HL-60 (cell line): Measurements from ENCODE around the gene MYLK3.

Experiments used
- GABPA ChIP-seq: IDR thresholded peaks from 2 replicates; pipeline ENCODE4 v1.6.1; 2012; ENCODE audit warnings: low read depth
- POLR2AphosphoS5 ChIP-seq: IDR thresholded peaks from 2 replicates; pipeline ENCODE4 v1.6.1; 2012; ENCODE audit warnings: low read depth
- TF ChIP-seq, protein P1 (sequence below): IDR thresholded peaks from 2 replicates; pipeline ENCODE4 v1.6.1; 2012; ENCODE audit warnings: low read depth; ENCODE audit not compliant: insufficient replicate concordance
- TF ChIP-seq, protein P2 (sequence below): IDR thresholded peaks from one replicate; pipeline ENCODE4 v1.5.1; 2011; ENCODE audit warnings: low read length, control low read depth, inconsistent platforms; ENCODE audit not compliant: insufficient read depth

DNA sequence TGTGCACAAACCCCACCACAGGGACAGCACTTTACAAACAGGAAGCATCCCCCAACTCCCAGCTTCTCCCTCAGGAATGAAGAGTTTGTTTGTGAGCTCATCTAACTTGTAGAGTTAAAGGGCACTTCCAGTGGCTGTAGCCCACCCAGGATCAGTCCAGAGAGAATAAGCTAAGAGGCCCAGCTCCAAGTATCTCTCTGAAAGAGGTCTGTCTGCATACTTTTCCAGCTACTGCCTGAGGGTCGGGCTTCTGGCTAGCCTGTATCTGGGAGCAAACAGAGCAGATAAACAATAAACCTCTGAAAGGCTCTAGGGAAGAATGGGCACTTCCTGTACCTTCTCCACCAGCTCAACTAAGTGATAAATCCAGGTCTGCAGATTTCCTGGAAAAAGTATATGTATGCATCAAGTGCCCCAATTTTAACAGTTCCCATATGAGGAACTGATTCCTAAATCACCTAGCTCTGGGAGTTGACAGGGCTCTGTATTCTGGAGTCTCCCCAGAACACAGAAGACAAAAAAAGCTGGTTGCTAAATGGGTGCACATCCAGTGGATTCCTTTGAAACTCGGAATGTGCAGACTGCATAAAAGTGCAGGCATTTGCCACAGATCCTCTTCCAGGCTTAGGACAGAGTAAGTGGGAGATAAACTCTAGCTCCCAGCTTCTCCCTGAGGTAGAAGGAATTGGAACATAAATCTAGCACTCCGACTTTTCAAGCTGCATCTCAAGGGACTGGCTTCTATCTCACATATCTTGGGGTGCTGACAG, 37.1 kb upstream of the MYLK3 start:
- TF ChIP-seq, protein P1, sequence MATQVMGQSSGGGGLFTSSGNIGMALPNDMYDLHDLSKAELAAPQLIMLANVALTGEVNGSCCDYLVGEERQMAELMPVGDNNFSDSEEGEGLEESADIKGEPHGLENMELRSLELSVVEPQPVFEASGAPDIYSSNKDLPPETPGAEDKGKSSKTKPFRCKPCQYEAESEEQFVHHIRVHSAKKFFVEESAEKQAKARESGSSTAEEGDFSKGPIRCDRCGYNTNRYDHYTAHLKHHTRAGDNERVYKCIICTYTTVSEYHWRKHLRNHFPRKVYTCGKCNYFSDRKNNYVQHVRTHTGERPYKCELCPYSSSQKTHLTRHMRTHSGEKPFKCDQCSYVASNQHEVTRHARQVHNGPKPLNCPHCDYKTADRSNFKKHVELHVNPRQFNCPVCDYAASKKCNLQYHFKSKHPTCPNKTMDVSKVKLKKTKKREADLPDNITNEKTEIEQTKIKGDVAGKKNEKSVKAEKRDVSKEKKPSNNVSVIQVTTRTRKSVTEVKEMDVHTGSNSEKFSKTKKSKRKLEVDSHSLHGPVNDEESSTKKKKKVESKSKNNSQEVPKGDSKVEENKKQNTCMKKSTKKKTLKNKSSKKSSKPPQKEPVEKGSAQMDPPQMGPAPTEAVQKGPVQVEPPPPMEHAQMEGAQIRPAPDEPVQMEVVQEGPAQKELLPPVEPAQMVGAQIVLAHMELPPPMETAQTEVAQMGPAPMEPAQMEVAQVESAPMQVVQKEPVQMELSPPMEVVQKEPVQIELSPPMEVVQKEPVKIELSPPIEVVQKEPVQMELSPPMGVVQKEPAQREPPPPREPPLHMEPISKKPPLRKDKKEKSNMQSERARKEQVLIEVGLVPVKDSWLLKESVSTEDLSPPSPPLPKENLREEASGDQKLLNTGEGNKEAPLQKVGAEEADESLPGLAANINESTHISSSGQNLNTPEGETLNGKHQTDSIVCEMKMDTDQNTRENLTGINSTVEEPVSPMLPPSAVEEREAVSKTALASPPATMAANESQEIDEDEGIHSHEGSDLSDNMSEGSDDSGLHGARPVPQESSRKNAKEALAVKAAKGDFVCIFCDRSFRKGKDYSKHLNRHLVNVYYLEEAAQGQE, result no peak
- TF ChIP-seq, protein P2, sequence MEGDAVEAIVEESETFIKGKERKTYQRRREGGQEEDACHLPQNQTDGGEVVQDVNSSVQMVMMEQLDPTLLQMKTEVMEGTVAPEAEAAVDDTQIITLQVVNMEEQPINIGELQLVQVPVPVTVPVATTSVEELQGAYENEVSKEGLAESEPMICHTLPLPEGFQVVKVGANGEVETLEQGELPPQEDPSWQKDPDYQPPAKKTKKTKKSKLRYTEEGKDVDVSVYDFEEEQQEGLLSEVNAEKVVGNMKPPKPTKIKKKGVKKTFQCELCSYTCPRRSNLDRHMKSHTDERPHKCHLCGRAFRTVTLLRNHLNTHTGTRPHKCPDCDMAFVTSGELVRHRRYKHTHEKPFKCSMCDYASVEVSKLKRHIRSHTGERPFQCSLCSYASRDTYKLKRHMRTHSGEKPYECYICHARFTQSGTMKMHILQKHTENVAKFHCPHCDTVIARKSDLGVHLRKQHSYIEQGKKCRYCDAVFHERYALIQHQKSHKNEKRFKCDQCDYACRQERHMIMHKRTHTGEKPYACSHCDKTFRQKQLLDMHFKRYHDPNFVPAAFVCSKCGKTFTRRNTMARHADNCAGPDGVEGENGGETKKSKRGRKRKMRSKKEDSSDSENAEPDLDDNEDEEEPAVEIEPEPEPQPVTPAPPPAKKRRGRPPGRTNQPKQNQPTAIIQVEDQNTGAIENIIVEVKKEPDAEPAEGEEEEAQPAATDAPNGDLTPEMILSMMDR, result no peak
- TF ChIP-seq POLR2AphosphoS5 (no peak), GABPA (no peak)
